ENCODE measurements around the gene SKI.

SKI gene

DNA sequence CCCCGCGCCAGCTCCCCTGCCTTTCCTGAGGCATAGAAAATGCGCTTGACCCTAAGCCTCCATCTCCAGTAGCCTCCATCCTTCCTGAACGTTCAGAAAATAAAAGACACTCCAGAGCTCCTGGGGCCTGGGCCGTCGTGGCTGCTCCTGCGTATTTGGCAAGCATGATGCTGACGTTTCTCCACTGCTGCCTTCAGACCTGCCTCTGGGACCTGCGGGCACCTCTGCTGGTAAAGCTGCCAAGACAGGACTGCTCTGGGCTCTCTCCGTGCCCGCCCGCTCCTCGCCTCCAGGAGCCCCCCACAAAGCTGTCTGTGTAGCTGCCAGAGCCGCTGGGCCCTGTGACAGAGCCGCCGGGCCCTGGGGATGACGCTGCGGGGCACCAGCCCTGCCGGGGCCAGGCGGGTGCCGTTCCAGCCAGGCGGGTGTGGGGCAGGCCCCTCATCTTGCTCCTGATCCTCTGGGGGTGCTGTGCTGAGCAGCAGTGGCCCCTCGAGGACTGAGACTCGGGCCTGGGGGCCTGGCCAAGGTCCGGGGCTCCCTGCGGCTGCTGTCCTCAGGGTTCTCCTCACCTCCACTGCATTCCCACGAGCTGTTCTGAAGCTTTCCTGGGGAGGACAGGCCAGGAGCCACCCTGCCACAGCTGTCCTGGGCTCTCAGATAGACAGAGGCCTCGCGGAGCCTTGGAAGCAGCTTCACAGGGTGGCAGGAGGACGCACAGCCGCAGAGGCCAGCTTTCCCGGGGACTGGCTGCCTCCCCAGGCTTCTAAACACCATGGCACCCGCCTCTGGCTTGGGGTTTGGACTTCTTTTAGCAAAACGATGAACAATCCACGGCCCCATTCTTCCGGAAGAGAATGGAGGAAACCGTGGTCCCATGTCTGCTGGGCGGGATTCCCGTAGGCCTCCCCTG is 115.2 kb downstream of the SKI start:
- Histone ChIP-seq H3K9me3 (ENCODE audit: control insufficient read depth, insufficient read depth, low read length) (no peaks in the 10 kb centered on the region), H3K4me1 (ENCODE audit: insufficient read depth, low read length) (no peaks in the 10 kb centered on the region), H3K9ac (ENCODE audit: low read depth, low read length) (no peak overlapping the region), H3K36me3 (ENCODE audit: insufficient read depth, low read length) (no peaks in the 10 kb centered on the region)

DNA sequence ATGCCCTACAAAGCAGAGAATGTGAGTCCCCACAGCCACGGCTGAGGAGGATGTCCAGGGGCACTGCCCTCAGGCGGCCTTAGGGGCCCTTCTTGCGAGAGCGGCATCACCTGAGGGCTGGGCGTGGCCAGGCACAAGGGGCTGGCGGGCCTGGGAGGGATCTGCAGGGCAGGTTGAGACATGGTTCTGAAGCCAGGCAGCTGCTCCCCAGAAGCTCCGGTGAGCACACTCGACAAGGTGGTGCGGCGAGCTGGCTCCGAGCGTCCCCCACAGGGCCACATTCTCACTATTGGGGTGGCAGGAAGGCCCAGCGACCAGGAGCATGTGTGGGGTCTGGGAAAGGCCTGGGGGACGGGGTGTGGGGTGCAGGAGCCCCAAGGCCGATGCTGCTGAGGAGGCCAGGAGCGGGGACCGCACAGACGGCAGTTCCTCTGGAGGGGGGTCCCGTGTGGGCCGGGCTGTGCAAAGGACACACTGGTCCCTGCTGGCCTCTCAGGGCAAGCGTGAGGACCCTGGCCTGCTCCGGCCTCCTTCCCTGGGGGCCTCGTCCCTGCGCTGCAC is 116.1 kb downstream of the SKI start:
- Histone ChIP-seq H3K4me1 (ENCODE audit: insufficient read depth, low read length) (no peaks in the 10 kb centered on the region), H3K9ac (ENCODE audit: low read depth, low read length) (no peak overlapping the region), H3K36me3 (ENCODE audit: insufficient read depth, low read length) (no peaks in the 10 kb centered on the region), H3K9me3 (ENCODE audit: control insufficient read depth, insufficient read depth, low read length) (no peaks in the 10 kb centered on the region)

DNA sequence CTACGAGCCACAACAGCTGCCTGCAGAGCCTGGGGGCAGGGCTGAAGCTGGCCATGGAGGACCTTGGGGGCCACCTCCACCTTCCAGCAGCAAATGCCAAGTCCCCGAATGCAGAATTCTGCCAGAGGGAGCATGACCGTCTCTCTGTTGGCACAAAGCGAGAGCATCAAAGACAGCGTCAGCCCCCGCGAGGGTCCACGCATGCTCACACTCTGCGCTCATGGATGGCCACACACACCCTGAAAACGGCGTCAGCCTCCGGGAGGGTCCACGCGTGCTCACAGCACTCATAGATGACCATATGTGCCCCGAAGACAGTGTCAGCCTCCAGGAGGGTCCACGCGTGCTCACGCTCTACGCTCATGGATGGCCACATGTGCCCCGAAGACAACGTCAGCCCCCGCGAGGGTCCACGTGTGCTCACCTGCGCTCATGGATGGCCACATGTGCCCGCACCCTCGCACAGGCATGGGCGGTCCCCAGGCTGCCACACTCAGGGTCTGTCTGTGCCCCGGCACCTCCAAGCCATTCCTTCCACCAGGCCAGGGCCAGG is 116.7 kb downstream of the SKI start:
- no peaks in the 10 kb centered on the region for H3K4me1 ChIP-seq (ENCODE audit: insufficient read depth, low read length)
- H3K9me3 ChIP-seq (ENCODE audit: control insufficient read depth, insufficient read depth, low read length): no peaks in the 10 kb centered on the region
- H3K36me3 ChIP-seq (ENCODE audit: insufficient read depth, low read length): no peaks in the 10 kb centered on the region
- no peak overlapping the region for H3K9ac ChIP-seq (ENCODE audit: low read depth, low read length)

DNA sequence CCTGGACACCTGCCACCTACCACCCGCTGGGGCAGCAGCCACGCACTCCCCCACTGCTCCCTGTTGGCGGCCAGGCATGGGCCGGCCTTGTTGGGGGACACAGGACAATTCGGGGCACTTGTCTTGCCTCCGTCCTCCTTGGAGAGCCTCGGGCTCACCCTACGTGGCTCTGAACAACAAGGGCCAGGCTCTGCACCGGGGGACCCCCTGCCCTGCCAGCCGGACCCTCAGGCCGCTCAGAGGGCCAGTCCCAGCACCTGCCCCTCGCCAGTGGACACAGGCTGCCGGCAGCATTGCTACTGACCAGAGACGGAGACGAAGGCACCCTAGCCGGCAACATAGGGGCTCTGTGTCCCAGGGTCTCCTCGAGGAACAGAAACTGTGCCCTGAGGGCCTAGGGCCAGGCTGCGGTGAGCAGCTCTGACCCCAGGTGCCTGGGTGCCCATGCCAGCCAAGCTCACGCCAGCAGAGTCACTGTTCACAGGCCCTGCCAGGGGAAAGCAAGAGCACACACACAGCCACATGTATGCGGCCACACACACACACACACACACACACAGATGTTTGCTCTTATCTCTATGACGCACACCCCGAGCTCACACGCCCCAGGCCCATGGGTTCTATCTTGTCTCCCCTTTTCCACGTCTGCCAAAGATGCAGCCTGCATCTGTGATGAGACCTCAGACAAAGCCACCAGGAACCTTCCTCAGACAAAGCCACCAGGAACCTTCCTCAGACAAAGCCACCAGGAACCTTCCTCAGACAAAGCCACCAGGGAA is 117.4 kb downstream of the SKI start:
- H3K36me3 ChIP-seq (ENCODE audit: insufficient read depth, low read length): no peaks in the 10 kb centered on the region
- no peaks in the 10 kb centered on the region for H3K4me1 ChIP-seq (ENCODE audit: insufficient read depth, low read length)
- no peaks in the 10 kb centered on the region for H3K9me3 ChIP-seq (ENCODE audit: control insufficient read depth, insufficient read depth, low read length)
- no peak overlapping the region for H3K9ac ChIP-seq (ENCODE audit: low read depth, low read length)

DNA sequence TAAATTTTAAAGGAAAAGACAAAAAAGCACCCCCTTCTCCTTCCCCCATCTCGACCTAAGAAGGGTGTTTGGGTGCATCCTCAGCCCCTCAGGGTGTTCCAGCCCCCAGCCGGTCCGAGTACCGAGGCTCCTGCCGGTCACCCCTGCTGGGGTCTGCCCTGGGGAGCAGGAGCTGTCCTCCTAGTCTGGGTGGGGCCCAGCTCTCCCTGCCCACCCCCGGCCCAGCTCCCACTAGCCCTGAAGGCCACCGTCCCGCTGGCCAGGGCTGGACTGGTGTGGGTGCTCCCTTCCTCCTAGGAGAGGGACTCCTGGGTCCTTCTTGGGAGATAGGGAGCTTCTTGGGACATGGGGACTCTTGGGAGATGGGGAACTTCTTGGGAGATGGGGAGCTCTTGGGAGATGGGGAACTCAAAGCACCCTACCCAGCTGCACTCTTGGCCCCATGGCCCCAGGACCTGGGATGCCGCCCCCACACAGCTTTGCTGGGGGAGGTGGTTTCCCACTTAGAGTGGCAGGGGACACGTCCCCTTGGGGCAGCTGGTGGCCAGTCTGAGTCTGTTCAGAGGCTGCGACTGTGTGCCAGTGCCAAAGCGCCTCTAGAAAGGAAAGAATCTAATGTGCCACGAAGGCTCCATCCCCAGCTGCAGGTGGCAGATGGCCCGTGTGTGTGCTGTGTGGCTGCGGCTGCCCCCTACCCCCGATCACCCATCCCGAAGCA is 118.7 kb downstream of the SKI start:
- no peaks in the 10 kb centered on the region for H3K4me1 ChIP-seq (ENCODE audit: insufficient read depth, low read length)
- H3K9ac ChIP-seq (ENCODE audit: low read depth, low read length): no peak overlapping the region
- H3K36me3 ChIP-seq (ENCODE audit: insufficient read depth, low read length): no peaks in the 10 kb centered on the region
- no peaks in the 10 kb centered on the region for H3K9me3 ChIP-seq (ENCODE audit: control insufficient read depth, insufficient read depth, low read length)

DNA sequence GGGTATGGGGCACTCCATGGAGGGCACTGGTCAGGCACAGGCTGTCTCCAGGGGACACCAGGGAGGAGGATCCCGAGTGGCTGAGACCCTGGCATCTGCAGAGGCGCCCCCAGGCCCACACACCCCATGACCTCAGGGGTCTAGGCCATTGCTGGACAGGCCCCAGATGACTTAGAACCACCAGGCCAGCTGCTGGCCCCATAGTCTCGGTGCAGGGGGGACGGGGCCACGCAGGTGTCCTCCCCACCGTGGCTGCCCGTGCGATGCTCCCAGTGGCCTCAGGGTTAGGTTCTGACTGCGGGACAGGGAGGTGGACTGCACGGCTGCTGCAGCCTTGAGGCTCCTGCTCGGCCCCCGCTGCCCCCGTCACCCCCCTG is 119.3 kb downstream of the SKI start:
- no peak overlapping the region for H3K9ac ChIP-seq (ENCODE audit: low read depth, low read length)
- H3K9me3 ChIP-seq (ENCODE audit: control insufficient read depth, insufficient read depth, low read length): no peaks in the 10 kb centered on the region
- H3K4me1 ChIP-seq (ENCODE audit: insufficient read depth, low read length): no peaks in the 10 kb centered on the region
- H3K36me3 ChIP-seq (ENCODE audit: insufficient read depth, low read length): no peaks in the 10 kb centered on the region

DNA sequence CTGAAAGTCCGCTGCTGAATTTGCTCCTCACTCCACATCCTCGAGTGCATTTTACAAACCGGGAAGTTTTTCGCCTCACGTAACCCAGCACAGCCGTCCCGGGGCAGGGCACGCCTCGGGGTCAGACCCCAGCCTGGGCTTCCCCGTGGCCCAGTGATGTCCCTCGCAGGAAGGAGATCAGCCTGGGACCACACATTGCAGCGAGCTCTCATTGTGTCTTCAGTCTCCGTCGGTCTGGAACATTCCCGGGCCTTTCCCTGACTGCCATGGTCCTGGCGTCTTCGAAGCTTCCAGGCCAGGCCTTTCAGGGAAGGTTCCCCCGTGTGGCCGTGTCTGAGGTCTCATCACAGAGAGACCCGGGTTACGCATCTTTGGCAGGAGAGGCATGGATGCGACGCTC is 119.8 kb downstream of the SKI start:
- H3K36me3 ChIP-seq (ENCODE audit: insufficient read depth, low read length): no peaks in the 10 kb centered on the region
- H3K4me1 ChIP-seq (ENCODE audit: insufficient read depth, low read length): no peaks in the 10 kb centered on the region
- no peaks in the 10 kb centered on the region for H3K9me3 ChIP-seq (ENCODE audit: control insufficient read depth, insufficient read depth, low read length)
- H3K9ac ChIP-seq (ENCODE audit: low read depth, low read length): no peak overlapping the region

DNA sequence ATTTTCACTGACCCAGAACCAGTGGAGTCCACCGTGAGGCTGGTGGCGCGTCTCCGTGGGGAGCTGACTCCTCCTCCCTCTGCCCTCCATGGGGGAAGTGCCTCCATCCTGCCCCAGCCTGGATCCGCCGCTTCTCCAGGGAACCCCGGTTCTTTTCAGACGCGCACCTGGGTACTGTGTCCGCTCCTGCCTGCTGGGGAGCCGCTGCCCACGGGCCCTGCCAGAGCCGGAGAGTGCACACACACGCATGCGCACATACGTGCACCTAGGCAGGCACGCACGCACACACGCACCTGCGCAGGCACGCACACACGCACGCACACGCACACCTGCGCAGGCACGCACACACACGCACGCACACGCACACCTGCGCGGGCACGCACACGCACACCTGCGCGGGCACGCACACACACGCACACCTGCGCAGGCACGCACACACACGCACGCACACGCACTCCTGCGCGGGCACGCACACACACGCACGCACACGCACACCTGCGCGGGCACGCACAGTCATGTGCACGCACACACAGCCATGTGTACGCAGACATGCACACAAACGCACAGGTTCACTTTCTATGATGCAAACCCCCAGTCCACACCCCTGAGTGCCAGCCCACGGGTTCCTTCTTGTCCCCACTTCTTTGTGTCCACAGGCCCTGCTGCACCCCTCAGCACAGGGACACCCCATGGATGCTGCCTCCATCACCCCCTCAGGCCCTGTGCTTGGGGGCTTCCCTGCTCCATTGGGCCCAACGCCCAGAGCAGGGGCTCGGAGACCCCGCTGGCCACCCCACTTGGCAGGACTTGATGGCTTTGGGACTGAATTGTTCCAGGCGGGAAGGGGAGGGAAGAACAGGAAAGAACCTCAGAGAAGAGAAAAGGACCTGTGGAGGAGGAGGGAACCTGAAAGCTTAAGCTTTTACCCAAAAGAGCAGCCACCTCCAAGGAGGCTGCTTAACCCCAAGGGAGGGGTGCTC is 120.5 kb downstream of the SKI start:
- Histone ChIP-seq H3K4me1 (ENCODE audit: insufficient read depth, low read length) (no peaks in the 10 kb centered on the region), H3K36me3 (ENCODE audit: insufficient read depth, low read length) (no peaks in the 10 kb centered on the region), H3K9ac (ENCODE audit: low read depth, low read length) (no peak overlapping the region), H3K9me3 (ENCODE audit: control insufficient read depth, insufficient read depth, low read length) (no peaks in the 10 kb centered on the region)

DNA sequence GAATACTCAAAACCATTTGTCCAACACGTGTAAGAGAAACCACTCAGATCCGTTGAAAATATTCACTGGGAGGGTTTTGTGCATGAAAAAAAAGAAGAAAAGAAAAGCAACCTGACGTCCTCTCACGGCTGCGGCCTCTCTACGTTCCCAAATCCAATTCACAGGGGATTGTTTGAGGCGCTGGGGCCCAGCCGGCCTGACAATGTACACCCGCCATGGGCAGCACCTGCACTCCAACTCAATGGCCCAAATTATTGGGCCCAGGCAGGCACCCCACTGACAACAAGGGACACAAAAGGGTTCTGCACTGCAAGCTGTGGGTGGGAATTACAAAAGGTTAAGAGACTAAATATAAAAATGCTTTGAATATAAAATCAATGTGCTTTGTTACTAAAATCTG is 121.7 kb downstream of the SKI start:
- Histone ChIP-seq H3K9ac (ENCODE audit: low read depth, low read length) (no peak overlapping the region), H3K4me1 (ENCODE audit: insufficient read depth, low read length) (no peaks in the 10 kb centered on the region), H3K36me3 (ENCODE audit: insufficient read depth, low read length) (no peaks in the 10 kb centered on the region), H3K9me3 (ENCODE audit: control insufficient read depth, insufficient read depth, low read length) (no peaks in the 10 kb centered on the region)

DNA sequence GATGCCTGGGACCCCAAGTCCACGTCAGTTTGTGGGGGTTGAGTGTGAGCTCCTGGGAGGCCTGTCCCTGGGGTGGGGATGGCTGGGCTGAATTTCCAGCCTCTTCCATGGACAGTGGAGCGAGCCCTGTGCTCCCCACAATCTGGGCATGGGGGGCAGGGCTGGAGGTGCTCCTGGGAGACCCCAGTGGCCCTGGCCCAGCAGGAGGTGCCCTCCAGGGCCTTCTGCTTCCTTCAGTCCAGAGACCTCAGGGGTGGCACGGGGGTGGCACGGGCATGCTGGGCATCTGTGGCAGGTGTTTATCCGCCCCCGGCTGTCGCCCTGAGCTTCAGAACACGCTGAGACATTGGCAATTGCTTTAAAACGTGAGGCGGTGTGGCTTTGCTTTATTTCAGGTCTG is 122.4 kb downstream of the SKI start:
- H3K36me3 ChIP-seq (ENCODE audit: insufficient read depth, low read length): no peaks in the 10 kb centered on the region
- no peak overlapping the region for H3K9ac ChIP-seq (ENCODE audit: low read depth, low read length)
- H3K9me3 ChIP-seq (ENCODE audit: control insufficient read depth, insufficient read depth, low read length): no peaks in the 10 kb centered on the region
- H3K4me1 ChIP-seq (ENCODE audit: insufficient read depth, low read length): no peaks in the 10 kb centered on the region

DNA sequence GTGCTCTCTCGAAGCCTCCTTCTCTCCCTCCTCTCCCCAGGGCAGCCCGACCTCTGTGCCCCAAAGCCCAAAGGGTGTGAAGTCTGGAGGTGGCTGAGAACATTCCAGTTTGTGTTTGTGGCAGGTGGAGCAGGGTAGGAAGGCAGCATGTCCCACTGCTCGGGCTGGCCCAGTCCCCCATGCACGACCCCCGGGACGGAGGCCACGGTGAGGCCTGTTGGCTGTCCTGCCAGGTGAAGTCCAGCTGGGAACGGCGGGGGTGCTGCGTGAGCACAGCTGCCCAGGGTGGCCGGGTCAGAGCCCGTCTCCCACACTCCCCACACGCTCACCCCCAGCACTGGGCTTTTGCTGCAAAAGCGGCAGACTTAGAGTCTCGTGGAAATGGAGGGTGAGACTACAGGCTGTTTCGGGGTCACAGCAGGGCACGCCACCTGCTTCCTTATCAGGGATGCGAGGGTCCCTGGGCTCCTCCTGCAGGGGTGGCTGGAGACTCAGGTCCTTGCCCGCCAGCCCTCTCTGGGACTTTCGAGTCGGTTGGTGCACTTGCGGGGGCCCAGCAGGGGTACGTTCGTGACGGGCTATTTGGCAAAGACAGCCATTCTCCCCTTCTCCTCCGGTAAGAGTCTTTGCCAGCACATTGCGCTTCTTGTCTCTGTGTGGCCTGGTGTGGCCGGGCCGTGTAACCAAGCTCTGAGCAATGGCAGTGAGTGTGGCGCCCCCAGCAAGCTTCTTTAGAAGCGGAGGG is 123.0 kb downstream of the SKI start:
- Histone ChIP-seq H3K9me3 (ENCODE audit: control insufficient read depth, insufficient read depth, low read length) (no peaks in the 10 kb centered on the region), H3K36me3 (ENCODE audit: insufficient read depth, low read length) (no peaks in the 10 kb centered on the region), H3K4me1 (ENCODE audit: insufficient read depth, low read length) (no peaks in the 10 kb centered on the region), H3K9ac (ENCODE audit: low read depth, low read length) (no peak overlapping the region)

DNA sequence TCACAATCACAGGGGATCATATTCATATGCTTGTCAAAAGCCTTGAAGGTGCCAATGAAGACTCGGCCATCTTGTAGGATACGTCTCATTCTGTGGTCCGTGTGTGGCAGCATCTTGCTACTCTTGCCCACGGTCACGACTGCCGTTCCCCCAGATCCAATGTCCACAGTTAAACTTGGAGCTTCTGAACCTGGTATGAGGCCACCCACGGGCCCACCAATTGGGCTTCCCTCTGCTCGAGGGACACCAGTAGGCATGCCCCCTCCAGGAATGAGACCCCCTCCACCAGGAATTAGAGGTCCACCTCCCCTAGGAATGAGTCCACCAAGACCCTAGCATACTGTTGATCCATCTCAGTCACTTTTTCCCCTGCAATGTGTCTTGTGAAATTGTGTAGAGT is 123.6 kb downstream of the SKI start:
- no peak overlapping the region for H3K9ac ChIP-seq (ENCODE audit: low read depth, low read length)
- H3K9me3 ChIP-seq (ENCODE audit: control insufficient read depth, insufficient read depth, low read length): no peaks in the 10 kb centered on the region
- H3K36me3 ChIP-seq (ENCODE audit: insufficient read depth, low read length): no peaks in the 10 kb centered on the region
- H3K4me1 ChIP-seq (ENCODE audit: insufficient read depth, low read length): no peaks in the 10 kb centered on the region

All from ES-I3 (cell line).